HepG2 (cell line): ENCODE measurements around the gene CHKA. TPM values are rescaled to one million over a fixed set of nuclear protein-coding genes. Genes with fewer than 3 reads are reported as not detected.

Source experiments
- CEBPG ChIP-seq: IDR thresholded peaks from 2 replicates; pipeline ENCODE4 v1.6.1; 2016
- FOXP4 ChIP-seq: sonication (generic); formaldehyde crosslinking; IDR thresholded peaks from 2 replicates; pipeline ENCODE4 v1.4.0; 2020; ENCODE audit warnings: missing genetic modification reagents
- GTF2F1 ChIP-seq: fragments of 150-350 bp; IDR thresholded peaks from 2 replicates; pipeline ENCODE4 v1.6.1; 2014; ENCODE audit warnings: low read length
- HCFC1 ChIP-seq: fragments of 150-350 bp; IDR thresholded peaks from 2 replicates; pipeline ENCODE4 v1.6.1; 2014; ENCODE audit warnings: low read depth, low read length
- JDP2 ChIP-seq: sonication (generic); formaldehyde crosslinking; IDR thresholded peaks from 2 replicates; pipeline ENCODE4 v1.8.1; 2022; ENCODE audit warnings: missing genetic modification reagents, borderline replicate concordance
- MAFF ChIP-seq: IDR thresholded peaks from 2 replicates; pipeline ENCODE4 v1.6.1; 2011; ENCODE audit warnings: low read depth, low read length, improper control_type of control experiment
- MAFG ChIP-seq: sonication (generic); formaldehyde crosslinking; IDR thresholded peaks from 2 replicates; pipeline ENCODE4 v1.5.1; 2020; ENCODE audit warnings: mild to moderate bottlenecking, missing genetic modification reagents
- PHF5A ChIP-seq: IDR thresholded peaks from one replicate; pipeline ENCODE4 v1.6.1; 2018; ENCODE audit warnings: low read depth, missing genetic modification reagents; ENCODE audit not compliant: unreplicated experiment
- SALL1 ChIP-seq: sonication (generic); formaldehyde crosslinking; IDR thresholded peaks from 2 replicates; pipeline ENCODE4 v1.8.0; 2022; ENCODE audit warnings: mild to moderate bottlenecking, missing genetic modification reagents
- TOE1 ChIP-seq: sonication (generic); formaldehyde crosslinking; IDR thresholded peaks from 2 replicates; pipeline ENCODE4 v1.4.0; 2020; ENCODE audit warnings: mild to moderate bottlenecking, missing genetic modification reagents
- ZNF17 ChIP-seq: sonication (generic); formaldehyde crosslinking; IDR thresholded peaks from 2 replicates; pipeline ENCODE4 v1.5.0; 2020; ENCODE audit warnings: mild to moderate bottlenecking, missing genetic modification reagents
- ZNF235 ChIP-seq: sonication (generic); formaldehyde crosslinking; IDR thresholded peaks from 2 replicates; pipeline ENCODE4 v1.8.1; 2023; ENCODE audit warnings: mild to moderate bottlenecking, missing genetic modification reagents, borderline replicate concordance
- ZNF343 ChIP-seq: sonication (generic); formaldehyde crosslinking; IDR thresholded peaks from 2 replicates; pipeline ENCODE4 v1.4.0; 2020; ENCODE audit warnings: mild to moderate bottlenecking, missing genetic modification reagents
- ZNF550 ChIP-seq: sonication (generic); formaldehyde crosslinking; IDR thresholded peaks from 2 replicates; pipeline ENCODE4 v1.4.0; 2020; ENCODE audit warnings: mild to moderate bottlenecking, missing genetic modification reagents, borderline replicate concordance
- ZNF7 ChIP-seq: IDR thresholded peaks from 2 replicates; pipeline ENCODE4 v1.6.1; 2016; ENCODE audit warnings: missing biosample characterization, missing genetic modification reagents
- ZNF724P ChIP-seq: sonication (generic); formaldehyde crosslinking; IDR thresholded peaks from 2 replicates; pipeline ENCODE4 v1.8.0; 2022; ENCODE audit warnings: missing genetic modification reagents, borderline replicate concordance
- polyA plus RNA-seq, 8 experiments: library from polyadenylated mRNA; depleted of rRNA in 3 of 8; stranded (reverse) in 7 of 8; unstranded in 1 of 8; fragments of >200 nt; fragmentation: Illumina TruSeq in 4 of 8; extraction: Trizol in 4 of 8; gene quantifications; 2 replicates each; pipeline versions ENCODE4 v1.2.1 to v1.2.3, GENCODE V29; 2011 to 2016; ENCODE audit warnings: low read depth in 4 of 8, missing spikeins in 1 of 8, mixed read lengths in 1 of 8; ENCODE audit not compliant: insufficient read depth in 1 of 8
- total RNA-seq, 5 experiments: library from RNA; depleted of rRNA; stranded (reverse); fragments of >200 nt; fragmentation: Illumina TruSeq; extraction: Trizol; gene quantifications; 2 replicates each; pipeline ENCODE4 v1.2.3, GENCODE V29; 2016; ENCODE audit warnings: low read depth in 1 of 5
- TF ChIP-seq, protein P1 (sequence below): sonication (generic); formaldehyde crosslinking; IDR thresholded peaks from 2 replicates; pipeline ENCODE4 v1.4.0; 2020; ENCODE audit warnings: missing genetic modification reagents
- TF ChIP-seq, protein P2 (sequence below): sonication (generic); formaldehyde crosslinking; IDR thresholded peaks from 2 replicates; pipeline ENCODE4 v1.5.1; 2020; ENCODE audit warnings: missing genetic modification reagents, mild to moderate bottlenecking, borderline replicate concordance
- TF ChIP-seq, protein P3 (sequence below): IDR thresholded peaks from 2 replicates; pipeline ENCODE4 v1.6.1; 2012; ENCODE audit warnings: low read length, improper control_type of control experiment
- TF ChIP-seq, protein P4 (sequence below): sonication (generic); formaldehyde crosslinking; IDR thresholded peaks from 2 replicates; pipeline ENCODE4 v1.4.0; 2020; ENCODE audit warnings: missing genetic modification reagents, borderline replicate concordance

The CHKA gene
- total and polyA plus RNA-seq, 2 of the 13 experiments (the other 11 are each of a cell fraction or from before 2014, with no cell fraction given): 71.6 to 92.7 TPM

GRCh38 chr11:68076371-68077042, 44.7 kb downstream of the CHKA start (continued):
- no peak for TF ChIP-seq ZNF235 (CRISPR knock-in tag)
- TF ChIP-seq ZNF343 (CRISPR knock-in tag): no peak
- TF ChIP-seq ZNF550 (CRISPR knock-in tag): no peak
- TF ChIP-seq, protein P1, sequence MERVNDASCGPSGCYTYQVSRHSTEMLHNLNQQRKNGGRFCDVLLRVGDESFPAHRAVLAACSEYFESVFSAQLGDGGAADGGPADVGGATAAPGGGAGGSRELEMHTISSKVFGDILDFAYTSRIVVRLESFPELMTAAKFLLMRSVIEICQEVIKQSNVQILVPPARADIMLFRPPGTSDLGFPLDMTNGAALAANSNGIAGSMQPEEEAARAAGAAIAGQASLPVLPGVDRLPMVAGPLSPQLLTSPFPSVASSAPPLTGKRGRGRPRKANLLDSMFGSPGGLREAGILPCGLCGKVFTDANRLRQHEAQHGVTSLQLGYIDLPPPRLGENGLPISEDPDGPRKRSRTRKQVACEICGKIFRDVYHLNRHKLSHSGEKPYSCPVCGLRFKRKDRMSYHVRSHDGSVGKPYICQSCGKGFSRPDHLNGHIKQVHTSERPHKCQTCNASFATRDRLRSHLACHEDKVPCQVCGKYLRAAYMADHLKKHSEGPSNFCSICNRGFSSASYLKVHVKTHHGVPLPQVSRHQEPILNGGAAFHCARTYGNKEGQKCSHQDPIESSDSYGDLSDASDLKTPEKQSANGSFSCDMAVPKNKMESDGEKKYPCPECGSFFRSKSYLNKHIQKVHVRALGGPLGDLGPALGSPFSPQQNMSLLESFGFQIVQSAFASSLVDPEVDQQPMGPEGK (CRISPR knock-in tag): peak; percentile 38; the same call in 1 of the 2 replicates
- no peak for TF ChIP-seq ZNF7 (CRISPR knock-in tag)
- no peak for TF ChIP-seq JDP2 (CRISPR knock-in tag)
- no peak for TF ChIP-seq HCFC1
- peak; percentile 49 for TF ChIP-seq CEBPG (CRISPR knock-in tag)
- TF ChIP-seq GTF2F1: no peak
- TF ChIP-seq, protein P2, sequence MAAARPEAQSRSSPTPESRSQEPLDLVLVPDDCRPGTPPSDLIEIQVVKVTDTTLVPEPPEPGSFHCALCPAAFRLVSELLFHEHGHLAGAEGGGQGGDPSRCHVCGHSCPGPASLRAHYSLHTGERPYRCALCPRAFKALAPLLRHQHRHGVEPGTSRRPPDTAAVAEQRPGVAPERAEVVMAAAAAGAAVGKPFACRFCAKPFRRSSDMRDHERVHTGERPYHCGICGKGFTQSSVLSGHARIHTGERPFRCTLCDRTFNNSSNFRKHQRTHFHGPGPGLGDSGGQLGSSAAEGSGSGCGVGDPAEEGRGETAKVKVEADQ (CRISPR knock-in tag): no peak
- peak; percentile 46; the same call in 1 of the 2 replicates for TF ChIP-seq SALL1
- no peak for TF ChIP-seq PHF5A
- TF ChIP-seq, protein P3, sequence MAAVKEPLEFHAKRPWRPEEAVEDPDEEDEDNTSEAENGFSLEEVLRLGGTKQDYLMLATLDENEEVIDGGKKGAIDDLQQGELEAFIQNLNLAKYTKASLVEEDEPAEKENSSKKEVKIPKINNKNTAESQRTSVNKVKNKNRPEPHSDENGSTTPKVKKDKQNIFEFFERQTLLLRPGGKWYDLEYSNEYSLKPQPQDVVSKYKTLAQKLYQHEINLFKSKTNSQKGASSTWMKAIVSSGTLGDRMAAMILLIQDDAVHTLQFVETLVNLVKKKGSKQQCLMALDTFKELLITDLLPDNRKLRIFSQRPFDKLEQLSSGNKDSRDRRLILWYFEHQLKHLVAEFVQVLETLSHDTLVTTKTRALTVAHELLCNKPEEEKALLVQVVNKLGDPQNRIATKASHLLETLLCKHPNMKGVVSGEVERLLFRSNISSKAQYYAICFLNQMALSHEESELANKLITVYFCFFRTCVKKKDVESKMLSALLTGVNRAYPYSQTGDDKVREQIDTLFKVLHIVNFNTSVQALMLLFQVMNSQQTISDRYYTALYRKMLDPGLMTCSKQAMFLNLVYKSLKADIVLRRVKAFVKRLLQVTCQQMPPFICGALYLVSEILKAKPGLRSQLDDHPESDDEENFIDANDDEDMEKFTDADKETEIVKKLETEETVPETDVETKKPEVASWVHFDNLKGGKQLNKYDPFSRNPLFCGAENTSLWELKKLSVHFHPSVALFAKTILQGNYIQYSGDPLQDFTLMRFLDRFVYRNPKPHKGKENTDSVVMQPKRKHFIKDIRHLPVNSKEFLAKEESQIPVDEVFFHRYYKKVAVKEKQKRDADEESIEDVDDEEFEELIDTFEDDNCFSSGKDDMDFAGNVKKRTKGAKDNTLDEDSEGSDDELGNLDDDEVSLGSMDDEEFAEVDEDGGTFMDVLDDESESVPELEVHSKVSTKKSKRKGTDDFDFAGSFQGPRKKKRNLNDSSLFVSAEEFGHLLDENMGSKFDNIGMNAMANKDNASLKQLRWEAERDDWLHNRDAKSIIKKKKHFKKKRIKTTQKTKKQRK: no peak
- no peak for TF ChIP-seq MAFG (CRISPR knock-in tag)
- TF ChIP-seq, protein P4, sequence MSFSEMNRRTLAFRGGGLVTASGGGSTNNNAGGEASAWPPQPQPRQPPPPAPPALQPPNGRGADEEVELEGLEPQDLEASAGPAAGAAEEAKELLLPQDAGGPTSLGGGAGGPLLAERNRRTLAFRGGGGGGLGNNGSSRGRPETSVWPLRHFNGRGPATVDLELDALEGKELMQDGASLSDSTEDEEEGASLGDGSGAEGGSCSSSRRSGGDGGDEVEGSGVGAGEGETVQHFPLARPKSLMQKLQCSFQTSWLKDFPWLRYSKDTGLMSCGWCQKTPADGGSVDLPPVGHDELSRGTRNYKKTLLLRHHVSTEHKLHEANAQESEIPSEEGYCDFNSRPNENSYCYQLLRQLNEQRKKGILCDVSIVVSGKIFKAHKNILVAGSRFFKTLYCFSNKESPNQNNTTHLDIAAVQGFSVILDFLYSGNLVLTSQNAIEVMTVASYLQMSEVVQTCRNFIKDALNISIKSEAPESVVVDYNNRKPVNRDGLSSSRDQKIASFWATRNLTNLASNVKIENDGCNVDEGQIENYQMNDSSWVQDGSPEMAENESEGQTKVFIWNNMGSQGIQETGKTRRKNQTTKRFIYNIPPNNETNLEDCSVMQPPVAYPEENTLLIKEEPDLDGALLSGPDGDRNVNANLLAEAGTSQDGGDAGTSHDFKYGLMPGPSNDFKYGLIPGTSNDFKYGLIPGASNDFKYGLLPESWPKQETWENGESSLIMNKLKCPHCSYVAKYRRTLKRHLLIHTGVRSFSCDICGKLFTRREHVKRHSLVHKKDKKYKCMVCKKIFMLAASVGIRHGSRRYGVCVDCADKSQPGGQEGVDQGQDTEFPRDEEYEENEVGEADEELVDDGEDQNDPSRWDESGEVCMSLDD (CRISPR knock-in tag): no peak
- TF ChIP-seq ZNF724P (CRISPR knock-in tag): no peak
- no peak for TF ChIP-seq ZNF17 (CRISPR knock-in tag)
- peak; percentile 34; the same call in 1 of the 2 replicates for TF ChIP-seq FOXP4 (CRISPR knock-in tag)
- no peak for TF ChIP-seq TOE1 (CRISPR knock-in tag)
- TF ChIP-seq MAFF: no peak
